Activated CD4-positive, alpha-beta T cell treated with anti-CD3 and anti-CD28 coated beads for 48 hours (primary cell): Measurements from ENCODE around the gene SPARC.
A peak's percentile ranks its signal among the peaks of the same experiment; 100 is the strongest.
"Not testable (repeated sequence)": the region's sequence is repeated elsewhere in the genome, so short reads cannot be mapped to it uniquely, and the experiment has no call there.

Experiments
- DNase-seq: peaks from one replicate; pipeline ENCODE4 v3.0.0-alpha.2; 2020

SPARC gene, protein sequence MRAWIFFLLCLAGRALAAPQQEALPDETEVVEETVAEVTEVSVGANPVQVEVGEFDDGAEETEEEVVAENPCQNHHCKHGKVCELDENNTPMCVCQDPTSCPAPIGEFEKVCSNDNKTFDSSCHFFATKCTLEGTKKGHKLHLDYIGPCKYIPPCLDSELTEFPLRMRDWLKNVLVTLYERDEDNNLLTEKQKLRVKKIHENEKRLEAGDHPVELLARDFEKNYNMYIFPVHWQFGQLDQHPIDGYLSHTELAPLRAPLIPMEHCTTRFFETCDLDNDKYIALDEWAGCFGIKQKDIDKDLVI

DNA sequence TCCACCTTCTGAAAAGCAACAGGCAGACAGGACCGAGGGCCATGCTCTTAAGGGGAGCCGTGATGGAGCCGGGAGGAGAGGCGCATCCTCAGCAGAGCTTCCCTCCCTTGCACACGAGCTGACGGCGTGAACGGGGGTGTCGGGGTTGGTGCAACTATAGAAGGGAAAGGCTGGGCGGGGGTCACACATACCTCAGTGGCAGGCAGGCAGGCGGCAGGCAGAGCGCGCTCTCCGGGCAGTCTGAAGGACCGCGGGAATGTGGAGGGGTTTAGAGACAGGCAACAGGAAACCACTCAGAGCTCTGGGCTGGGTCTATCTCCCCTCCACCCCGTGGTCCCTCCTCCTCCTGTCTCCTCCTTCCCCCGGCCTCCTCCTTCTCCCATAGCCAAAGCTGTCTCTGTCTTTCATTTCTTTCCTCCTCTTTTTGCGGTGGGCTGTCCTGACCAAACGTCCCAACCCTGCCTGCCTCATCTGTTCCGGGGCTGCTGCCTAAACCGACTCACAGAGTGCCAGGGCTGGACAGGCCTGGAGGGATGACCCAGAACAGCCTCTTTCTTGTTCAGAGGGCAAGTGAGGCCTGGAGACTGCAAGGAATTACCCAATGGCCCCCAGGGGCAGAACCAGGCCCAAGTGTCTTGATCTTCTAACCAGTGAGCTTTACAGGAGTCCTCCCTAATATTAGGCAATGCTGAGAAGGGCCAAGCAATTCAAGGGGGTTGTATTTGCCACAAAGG is at the start of gene SPARC:
Gene SPARC, minus strand, starts transcription at position 242 of the 734 bp plus-strand sequence. CDS start 10,727 bp downstream, outside the sequence.
- DNase-seq: peak; percentile 7

DNA sequence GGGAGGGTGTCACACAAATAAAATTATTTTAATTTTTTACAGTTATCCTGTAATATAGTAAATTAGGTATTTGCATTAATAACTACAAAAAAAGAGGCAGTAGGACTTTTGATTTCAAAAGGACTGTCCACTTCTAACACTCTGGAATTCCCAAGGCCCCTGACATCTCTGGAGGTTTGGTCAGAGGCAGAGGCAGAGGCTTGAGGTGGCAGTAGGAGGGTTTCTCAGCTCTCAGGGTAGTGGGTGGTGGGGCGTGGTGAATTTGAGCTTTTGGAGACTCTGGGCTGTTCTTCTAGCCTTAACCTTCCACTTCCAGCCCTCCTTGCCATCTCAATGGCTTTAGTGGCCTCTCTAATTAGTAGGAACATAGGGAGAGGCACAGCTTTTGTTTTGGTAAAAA is 48.9 kb upstream of the SPARC start:
- DNase-seq: no peak

DNA sequence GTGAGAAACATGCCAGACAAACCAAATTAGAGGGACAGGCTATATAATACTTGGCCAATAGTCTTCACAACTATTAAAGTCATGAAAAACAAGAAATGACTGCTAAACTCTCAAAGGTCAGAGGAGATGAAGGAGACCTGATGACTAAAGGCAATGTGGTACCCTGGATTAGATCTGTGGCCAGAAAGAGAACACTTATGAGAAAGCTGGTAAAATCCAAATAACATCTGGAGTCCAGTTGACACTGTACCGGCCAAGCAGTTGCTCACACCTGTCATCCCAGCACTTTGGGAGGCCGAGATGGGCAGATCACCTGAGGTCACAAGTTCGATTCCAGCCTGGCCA is 47.3 kb upstream of the SPARC start:
- no peak for DNase-seq

DNA sequence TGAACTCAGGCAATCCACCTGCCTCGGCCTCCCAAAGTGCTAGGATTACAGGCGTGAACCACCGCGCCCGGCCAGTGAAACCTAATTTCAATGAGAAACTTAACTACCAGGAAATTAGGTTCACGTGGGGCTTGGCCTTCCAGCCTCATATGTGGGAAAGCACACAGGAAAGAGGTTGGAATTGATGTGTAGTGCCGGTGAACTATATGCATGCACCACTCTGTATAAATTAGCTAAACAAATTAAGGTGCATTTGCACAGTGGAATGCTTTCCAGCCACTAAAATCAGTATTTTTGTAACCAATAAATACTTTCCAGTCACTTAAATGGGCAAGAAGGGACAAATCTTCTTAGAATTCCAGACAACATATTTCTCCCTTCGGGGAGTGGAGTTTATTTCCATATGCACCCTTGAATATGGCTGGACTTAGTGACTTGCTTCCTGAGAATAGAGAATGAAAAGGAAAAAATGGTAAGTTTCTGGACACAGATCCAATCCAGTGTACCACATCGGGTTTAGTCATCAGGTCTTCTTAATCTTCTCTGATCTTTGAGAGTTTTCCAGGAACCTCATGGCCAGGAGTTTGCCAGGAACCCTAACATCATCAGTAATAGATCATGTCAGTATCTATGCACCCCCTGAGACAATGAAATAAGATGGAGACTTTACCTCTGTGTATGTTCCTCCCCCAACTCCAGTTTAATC is 46.8 kb upstream of the SPARC start:
- no peak for DNase-seq

DNA sequence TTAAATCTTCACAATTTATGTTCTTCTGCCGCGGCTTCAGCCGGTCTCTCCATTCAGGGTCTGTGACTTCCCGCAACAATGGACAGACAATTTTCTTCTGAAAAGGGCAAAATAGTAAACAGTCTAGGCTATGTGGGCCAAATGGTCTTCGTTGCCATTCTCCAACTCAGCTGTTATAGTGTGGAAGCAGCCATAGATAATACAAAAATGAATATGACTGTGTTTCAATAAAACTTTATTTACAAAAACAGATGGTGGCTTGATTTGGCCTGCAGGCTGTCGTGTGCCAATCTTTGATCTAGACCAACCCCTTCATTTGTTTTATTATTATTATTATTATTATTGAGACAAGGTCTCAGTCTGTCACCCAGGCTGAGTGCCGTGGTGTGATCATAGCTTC is 43.7 kb upstream of the SPARC start:
- DNase-seq: no peak

DNA sequence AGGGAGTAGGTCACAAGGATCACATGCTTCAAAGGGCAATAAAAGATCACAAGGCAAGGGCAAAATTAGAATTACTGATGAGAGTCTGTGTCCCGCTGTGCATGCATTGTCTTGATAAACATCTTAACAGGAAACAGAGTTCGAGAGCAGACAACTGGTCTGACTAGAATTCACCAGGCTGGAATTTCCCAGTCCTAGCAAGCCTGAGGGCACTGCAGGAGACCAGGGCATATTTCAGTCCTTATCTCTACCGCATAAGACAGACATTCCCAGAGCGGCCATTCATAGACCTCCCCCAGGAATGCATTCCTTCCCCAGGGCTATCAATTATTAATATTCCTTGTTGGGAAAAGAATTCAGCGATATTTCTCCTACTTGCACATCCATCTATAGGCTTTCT is 42.9 kb upstream of the SPARC start:
- DNase-seq: not testable (repeated sequence)

DNA sequence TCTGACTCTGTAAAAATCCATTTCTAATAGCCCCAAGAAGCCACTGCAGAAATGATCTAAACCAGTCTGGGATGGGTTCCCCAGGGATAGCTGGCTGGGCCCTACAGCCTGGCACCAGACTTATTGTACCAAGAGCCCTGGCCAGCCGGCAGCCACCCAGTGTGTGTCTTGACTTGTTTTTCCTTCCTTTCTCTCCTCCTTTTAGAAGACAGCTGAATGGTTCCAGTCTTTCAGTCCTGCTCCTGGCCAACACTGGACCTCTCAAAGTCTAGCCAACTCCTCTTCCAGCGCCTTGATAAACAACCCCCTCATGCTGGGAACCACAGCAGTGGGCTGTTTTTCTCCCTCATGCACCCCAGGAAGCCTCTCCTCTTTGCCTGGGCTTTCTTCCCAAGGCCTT is 37.6 kb upstream of the SPARC start:
- DNase-seq: no peak

DNA sequence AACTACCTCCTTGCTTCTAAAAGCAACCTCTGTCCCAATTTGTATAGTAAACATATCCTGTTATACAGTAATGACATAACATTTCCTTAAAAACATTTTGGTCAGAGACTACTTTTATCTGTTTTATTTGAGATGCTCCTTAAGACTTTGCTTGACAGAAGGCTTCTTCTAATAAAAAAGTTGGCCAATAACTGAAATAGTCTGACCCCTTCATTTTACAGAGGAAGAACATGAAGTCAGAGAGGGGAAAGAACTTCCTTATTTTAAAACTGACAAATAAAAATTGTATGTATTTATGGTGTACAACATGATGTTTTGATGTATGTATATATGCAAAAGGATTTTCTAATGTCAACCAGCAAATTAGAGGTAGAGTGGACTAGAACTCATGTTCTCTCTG is 35.8 kb upstream of the SPARC start:
- DNase-seq: no peak

DNA sequence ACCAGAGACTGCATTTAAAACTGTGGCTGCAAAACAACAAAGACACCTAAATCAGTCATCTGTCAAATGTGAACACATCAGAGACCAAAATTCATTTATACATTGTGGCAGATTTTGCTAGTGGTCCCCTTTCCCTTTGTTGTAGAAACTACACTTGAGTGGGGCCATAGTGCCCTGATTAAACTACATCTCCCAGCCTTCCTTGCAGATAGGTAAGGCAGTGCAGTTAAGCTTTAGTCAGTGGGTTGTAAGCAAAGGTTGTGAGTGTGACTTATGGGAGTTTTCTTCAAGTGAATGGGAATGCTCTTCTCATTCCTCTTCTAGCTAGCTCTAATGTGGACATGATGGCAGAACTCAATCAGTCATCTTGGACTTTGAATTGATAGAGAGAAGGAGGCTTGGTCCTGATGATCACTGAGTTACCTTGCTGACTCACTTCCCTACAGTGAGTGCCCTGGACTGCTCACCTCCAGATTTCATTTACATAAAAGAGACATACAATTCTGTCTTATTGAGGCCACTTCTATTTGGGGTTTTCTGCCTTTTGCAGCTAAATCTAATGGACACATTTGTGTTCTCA is 35.2 kb upstream of the SPARC start:
- no peak for DNase-seq

DNA sequence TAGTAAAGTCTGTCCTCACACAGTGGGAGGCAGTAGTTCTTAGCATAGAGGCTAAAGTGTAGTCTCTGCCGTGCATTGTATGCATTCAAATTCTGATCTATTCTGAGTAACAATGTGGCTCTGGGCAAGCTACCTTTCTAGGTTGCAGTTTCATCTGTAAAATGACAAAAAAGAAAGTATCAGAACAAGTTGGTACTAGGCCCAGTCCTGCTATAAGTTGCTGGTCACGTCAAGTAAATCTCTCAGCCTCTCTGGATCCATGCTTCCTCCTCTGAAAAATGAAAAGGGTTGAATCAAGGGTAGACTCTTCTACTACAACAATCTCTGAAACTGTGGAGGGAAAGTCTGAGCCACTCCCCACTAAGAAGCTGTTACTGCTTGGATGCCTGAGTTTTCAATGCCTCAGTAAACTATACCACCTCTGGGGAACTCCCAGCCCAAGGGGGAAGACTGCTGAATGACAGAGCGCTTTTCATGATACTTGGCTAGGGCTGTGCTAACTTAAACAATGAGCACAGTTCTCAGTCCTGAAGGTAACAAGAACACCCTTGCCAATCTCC is 34.5 kb upstream of the SPARC start:
- DNase-seq: peak; percentile 17

DNA sequence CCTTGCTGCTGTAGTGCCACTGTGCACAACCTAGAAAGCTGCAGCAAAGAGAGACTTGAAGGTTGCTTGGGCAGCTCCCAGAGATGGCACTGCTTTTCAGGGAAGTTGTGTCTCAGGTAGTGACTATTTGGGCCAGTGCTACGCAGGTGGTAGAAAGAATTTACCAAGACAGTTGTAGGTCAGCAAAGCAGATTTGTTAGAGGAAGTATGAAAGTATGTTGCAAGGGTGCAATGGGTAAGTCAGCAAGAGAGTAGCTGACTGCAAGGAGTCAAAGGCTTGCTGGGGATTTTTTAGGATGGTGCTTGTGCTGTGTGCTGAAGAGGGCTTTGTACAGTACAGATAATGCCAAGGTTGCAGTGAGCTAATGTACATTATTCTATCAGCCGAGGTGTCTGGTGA is 33.5 kb upstream of the SPARC start:
- no peak for DNase-seq

DNA sequence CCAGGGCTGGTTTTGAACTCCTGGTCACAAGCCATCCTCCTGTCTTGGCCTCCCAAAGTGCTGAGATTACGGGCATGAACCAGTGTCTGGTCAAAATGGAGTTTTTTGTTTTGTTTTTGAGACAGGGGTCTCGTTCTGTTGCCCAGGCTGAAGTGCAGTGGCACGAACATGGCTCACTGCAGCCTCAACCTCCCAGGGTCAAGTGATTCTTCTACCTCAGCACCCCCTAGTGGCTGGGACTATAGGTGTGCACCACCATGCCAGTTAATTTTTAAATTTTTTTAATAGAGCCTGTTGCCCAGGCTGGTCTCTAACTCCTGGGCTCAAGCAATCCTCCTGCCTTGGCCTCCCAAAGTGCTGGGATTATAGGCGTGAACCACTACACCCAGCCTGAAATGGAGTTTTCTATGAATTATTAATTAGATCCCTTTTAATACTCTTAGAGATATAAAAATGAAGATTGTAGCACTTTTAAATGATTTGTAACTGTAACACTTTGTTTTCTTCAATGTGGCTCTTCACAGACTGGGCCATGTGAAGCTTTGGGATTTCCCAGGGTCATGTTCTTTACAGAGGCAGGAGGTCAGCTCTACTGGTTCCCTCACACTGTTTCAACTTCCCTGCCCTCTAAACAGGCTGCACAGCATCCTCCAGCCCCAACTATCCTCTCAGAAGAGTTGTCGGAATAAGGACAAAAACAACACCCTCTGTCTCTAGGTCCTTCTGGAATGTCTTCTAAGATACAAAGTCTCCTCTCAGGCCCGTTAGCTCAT is 32.7 kb upstream of the SPARC start:
- DNase-seq: peak; percentile 51

DNA sequence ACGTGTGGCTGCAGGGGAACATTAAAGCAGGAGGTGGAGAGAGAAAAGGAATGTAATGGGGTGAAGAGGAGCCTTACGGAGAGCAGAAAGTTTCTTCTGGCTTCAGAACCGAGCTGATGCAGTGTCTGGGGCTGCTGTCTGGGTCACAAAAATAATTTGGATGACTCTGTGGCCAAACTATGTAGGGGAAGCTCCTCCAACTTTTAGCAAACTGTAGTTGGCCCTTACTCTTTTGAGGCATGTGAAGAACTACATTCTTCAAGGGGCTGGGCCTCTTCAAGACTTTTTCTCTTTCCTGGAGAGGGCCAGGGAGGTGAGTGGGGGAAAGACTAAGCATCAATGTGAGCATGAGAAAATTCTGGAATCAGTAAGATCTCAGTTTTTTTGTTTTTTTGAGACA is 31.9 kb upstream of the SPARC start:
- DNase-seq: no peak

DNA sequence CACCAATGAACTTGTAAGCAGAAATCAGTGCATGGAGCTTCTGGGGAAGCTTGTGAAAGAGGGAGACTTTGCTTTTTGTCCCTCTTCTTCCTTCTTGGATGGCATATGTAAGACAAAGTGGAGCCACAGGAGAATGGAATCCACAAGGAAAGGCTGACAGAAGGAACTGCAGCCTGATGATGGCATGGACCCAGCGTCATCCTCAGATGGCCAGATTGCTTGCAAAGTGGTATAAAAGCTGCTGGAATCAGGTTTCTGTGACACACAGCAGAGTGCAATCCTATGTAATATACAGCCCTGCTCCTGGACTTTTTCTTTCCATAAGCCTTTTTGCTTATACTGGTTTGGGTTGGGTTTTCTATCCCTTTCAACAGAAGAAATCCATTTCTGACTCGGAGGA is 31.4 kb upstream of the SPARC start:
- DNase-seq: no peak

DNA sequence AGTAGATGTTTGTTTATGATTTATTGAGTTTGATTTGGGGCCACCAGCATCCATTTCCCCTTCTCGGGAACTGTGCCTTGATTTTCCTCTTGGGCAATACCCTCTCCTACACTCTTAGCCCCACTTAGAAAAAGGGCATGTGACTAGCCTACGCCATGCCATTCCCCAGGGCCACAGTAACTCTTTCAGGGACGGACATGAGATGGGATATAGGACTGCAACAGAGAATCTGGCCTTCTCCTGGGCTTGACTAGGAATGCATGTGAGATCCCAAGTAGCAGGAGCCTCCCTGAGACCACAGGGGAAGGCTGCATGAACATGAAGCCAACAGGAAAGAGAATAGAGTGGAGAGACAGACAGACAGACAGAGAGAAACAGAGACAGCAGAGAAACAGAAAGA is 30.7 kb upstream of the SPARC start:
- DNase-seq: no peak

DNA sequence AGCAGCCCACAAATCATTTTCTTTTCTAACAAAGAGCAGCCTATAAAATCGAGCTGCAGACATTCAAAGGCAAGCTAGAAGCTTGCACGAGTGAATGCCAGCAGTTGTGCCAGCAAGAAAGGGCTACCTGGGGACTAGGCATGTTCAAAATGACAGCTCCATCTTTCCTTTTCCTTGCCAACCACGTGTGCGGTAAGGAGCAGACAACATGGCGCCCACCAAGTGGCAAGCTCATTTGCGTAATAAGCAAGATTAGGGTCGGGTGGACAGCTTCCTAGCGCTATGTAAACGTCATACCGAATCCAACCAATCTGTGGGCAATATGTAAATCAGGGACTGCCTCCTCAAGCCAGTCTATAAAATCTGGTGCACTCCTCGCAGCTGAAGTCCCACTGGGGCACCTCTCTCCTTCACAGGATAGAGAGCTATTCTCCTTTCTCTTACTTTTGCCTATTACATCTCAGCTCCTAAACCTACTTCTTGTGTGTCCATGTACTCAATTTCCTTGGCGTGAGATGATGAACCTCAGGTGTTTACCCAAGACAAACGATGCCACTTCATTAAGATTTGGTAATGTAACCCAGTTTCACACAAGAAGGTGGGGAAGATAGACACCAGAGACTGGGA is 22.5 kb upstream of the SPARC start:
- DNase-seq: no peak

DNA sequence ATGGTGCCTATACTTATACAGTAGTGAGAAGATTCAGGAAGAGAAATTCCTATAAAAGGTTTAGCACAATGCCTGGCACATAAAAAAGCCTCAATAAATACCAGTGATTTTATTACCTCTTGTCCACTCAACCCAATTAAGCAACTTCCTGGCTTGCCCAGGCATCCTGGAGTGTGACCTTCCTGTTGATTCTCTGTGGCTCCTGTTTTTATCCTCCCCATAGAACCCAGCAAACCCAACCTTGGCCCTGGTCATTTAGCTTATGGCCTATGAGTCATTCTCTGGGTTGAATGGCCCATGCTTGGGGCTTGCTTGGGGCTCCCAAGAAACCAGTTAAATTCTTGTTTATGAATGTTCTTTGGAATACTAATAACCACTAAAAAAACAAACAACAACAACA is 21.4 kb upstream of the SPARC start:
- DNase-seq: no peak

DNA sequence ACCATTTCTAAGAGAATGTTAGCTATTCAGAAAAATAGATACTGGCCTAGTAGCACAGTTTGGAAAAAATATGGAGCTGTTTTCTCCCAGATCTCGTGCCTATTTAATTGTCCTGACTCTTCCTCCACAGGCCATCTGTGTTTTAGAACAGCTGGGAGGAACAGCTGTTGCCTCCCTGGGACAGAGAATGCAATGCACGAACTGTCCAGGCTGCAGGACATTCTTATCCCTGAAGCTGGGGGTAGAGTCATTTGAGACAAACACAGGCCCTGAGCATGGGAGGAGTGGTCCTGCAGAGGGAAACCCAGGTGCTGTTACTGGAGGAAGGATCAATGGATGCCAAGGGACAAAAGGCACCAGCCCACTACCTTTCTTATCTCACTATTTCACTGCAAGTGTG is 20.9 kb upstream of the SPARC start:
- DNase-seq: no peak

DNA sequence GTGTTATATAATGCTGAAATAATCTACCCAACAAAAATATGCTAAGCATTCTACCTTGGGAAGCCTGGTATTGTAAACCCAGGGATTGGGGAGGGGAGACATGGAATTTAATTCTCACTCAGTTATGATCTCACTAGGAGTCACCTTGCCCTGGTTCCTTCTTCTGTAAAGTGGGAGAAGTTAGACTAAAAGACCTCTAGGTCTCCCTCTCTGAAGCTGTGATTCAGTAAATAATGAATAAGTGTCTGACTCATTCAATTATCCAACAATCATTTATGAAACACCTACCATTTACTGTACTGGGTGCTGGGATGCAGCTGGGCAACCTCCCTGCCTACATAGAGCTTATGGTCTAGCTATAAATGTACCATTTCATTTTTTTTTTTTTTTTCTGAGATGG is 20.2 kb upstream of the SPARC start:
- DNase-seq: no peak

DNA sequence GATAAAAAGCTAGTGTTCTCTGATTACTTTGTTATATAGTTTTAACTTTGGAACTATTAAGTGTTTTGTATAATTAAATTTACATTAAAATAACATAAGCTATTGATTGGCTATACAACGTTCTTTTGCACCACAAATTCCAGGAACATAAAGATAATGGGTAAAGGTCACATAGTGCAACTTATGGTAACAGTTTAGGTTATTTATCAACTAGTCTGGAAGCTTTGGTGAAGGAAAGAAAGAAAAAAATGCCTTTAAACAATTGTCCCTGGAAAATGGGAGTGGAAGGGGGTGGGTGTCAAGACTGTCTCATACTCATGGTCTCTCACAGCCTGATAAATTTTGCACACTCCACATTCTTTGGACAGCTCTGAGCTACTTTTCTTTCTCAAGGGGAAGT is 17.1 kb upstream of the SPARC start:
- DNase-seq: no peak

DNA sequence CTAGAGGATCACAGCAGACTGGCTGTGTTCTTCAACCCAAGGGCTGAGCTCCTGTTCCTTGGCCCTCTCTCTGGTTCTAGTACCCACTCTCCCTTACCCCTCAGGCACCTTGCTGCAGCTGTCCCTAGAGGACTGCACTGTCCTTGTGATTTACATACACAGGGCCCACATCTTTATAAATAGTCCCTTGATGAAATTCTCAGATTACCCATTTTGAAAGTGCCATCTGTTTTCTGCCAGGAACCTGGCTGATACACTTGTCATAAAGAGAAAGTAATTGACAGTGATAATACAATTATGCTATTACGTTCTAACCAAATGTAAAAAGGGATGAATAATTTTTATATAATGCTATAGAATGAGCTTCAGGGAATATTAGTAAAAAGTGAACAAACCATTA is 16.5 kb upstream of the SPARC start:
- DNase-seq: no peak

DNA sequence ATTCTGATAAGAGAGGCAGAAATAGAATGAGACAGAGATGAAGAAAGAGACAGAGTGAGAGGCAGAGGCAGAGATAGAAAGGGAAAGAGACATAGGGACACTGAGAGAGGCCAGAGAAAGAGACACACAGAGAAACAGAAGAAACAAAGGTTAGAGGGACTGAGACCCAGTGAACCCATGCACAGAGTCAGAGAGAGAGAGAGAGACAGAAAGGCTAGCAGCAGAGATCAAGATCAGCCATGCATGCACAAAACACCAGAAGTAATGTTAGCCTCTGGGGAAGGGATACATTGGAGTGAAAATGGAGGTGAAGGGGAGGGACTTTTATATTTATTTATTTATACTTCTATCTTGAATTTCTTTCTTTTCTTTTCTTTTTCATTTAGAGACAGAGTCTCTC is 14.1 kb upstream of the SPARC start:
- no peak for DNase-seq
